NCI-H345 (cell line): ENCODE data around the gene STX11.

Experiments used
- DNase-seq: peaks from one replicate; lab custom pipeline; 2025; lab: John Stamatoyannopoulos, UW

The STX11 gene

DNA sequence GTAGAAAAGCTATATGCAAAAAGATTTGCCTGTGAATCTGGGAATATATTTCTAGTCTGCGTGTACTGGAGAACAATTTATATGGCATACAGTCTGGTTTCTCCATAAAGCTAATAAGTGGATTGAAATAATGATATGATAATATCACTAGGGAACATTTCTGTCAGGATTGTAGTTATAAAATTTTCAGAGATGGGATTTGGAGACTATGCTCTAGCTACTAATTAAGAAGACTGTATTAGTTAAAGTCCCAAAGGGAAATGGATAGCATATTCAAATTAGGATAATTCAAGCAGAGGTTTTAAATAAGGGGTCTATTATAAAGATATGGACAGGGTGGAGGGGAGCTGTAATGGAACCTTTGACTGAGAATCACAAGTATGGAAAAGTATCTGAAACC lies 7.2 kb upstream of the STX11 start:
- no peak for DNase-seq

- no peak for DNase-seq
Observed at GRCh38 chr6:144143878-144144277, 6.4 kb upstream of the STX11 start.

DNA sequence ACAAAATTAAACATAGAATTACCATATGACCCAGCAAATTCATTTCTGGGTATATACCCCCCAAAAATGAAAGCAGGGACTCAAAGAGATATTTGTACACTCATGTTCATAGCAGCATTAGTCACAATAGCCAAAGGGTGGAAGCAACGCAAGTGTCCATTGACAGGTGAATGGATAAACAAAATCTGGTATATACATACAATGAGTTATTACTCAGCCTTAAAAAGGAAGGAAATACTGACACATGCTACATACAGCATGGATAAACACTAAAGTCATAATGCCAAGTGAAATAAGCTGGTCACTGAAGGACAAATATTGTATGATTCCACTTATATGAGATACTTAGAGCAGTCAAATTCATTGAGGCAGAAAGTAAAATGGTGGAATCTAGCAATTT lies 5.3 kb upstream of the STX11 start:
- no peak for DNase-seq

GRCh38 chr6:144145541-144145940 lies 4.8 kb upstream of the STX11 start:
- DNase-seq = no peak

- no peak for DNase-seq
Observed at GRCh38 chr6:144148886-144149285, 1.4 kb upstream of the STX11 start.

GRCh38 chr6:144149558-144149893 lies 791 bp upstream of the STX11 start:
- DNase-seq = peak; percentile 25

DNA sequence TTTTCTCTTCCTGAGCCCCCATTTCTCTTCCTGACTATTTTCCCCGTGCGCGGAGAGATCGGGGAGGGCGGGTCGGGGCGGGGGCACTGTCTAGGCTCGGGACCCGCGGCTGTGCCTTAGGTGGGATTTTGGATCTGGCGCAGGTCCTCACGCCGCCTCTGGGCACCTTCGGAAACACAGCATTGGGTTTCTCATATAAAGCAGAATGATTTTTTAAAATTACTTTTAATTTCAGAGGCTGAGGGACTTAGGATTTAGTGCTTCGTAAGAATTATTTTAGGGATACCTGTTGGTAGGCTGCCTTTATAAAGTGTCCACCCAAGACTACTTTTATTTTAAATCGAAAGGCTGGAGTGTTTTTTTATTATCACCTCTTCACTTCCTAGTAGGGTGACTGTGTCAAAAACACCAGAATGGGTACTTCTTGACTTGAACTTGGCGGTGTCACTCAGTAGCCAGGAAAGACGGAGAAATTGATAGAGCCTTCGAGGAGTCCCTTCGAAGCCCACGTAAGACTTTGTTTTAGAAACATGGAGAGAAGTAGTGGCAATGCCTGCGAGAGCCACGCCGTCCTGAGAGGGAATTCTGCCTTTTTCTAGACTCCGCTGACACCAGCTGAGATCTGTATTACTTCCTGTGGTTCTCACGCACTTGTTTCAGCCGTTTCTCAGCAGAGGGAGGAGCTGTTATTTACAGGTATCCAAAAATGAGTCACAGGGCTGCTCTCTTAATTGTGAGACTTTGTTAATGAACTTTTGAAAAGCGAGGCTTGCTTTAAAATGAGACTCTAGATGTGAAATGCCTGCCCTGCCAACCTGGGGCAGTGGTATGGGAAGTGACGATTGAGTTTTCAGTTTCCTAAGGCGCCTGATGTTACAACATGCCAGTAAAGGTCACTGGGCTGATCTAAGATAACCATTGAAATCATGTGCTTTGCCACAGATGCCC lies 667 bp downstream of the STX11 start:
- peak; percentile 46 for DNase-seq

- no peak for DNase-seq
Observed at GRCh38 chr6:144152334-144152900, 2.1 kb downstream of the STX11 start.

DNA sequence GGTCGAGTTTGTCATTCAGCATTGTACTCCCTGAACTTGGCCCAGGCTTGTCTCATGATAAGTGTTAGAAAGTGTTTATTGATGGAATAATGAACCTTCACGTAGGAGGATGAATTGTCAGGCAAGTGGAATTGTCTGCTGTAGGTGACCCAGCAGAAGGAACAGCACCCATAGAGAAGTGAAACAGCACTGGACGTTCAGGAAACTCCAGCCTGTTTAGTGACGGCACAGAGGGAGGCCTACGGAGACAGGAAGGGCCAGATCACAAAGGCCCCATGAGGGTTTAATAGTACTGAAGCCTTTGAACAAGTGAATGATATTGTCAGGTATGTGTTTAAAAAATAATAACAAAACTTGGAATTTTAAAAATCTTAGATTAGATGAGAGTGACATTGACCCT lies 2.9 kb downstream of the STX11 start:
- no peak for DNase-seq

GRCh38 chr6:144153971-144154370 lies 3.7 kb downstream of the STX11 start:
- no peak for DNase-seq

DNA sequence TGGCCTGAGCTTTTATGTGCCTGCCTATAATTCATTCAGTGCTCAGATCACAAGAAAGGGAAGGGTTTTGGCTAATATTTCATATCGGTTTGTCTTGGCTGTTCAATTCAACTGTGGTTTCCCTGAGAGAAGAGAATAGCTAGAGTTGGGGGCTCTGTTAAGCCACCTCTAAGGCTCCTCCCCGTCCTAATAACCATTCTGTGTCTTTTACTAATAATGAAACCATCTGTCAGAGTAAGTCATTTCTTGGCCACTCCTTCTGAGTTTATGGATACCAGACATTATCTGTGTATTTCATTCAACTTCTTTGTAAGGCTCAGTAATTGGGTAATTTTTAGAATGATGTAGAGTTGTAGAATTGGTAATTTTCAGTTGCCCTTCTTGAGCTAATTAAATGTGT lies 5.2 kb downstream of the STX11 start:
- DNase-seq = no peak

- no peak for DNase-seq
Observed at GRCh38 chr6:144156338-144156737, 6.0 kb downstream of the STX11 start.

DNA sequence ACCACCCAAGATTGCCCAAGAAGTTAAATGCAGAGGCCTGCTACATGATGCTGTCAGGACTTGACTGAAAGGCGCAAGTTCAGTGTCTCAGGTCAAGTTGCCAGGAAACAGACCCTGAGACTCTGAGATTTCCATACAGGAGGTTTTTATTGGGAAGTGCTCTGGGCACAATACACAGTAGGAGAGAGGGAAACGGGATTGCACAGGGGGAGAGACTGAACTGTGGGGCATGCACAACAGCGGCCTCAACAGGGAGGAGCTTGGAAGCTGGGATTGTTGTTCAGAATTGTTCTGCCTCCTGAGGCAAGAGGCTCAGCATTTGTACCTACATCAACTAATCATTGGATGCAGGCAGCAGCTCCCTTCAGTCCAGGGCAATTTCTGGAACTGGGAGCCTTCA lies 6.7 kb downstream of the STX11 start:
- DNase-seq = no peak

- no peak for DNase-seq
Observed at GRCh38 chr6:144158133-144158532, 7.8 kb downstream of the STX11 start.

GRCh38 chr6:144159223-144159622 lies 8.9 kb downstream of the STX11 start:
- no peak for DNase-seq

DNA sequence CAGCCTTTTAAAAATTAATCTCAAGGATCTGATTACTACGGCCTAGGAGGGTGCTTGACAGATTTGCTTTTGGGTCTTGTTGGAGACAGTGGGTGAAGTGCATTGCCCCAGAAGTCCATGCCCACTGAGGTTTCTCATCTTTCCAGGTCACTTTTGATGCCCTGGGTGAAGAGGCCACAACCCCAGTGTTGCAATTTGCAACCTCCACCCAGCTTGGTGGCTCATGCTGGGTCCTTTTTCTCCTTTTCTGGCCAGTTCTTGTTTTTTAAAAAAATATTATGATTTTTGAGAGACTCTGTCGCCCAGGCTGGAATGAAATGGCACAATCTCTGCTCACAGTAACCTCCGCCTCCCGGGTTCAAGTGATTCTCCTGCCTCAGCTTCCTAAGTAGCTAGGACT lies 9.4 kb downstream of the STX11 start:
- no peak for DNase-seq

DNA sequence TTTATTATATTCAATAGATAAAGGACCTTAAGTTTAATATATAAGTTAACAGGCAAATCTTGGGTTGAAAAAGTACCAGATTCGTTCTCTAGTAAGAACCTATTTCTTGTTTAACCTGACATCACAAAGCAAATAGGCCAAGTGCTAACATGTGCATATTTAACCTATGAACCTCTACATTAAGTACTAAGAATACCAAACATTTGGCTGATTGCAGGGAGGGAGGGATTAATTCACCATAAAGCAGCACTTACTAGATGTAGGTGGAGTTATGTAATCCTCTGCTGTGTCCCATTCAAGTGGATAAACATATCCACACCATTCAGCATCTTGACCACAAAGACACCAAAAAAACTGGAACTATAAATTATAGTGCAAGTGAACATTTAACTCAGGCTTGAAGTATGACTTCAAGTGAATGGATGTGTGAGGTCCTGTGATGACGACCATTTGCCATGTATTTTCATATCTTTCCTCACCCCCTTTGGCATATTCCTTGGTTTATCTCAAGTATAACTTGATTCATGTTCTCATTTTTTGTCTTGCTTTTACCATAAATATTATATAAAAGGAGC lies 10.2 kb downstream of the STX11 start:
- DNase-seq = no peak

DNA sequence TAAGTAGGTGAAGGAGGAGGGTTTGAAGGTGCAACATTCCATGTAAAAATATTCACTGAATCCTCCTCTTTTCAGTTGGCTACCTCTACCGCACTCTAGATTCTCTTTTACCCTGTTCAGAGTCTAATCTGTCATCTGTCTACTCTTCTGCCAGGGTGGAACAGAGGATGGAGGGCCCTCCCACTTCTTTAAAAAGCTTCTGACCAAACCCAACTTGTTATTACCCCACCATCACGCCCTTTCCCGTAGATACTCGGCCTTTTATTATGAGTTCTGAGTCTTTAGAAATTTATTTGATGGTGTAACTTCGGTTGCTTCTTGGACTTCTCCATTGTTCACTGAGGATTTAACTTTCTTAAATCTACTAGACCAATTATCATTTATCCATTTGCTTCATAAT lies 11.7 kb downstream of the STX11 start:
- DNase-seq = no peak

GRCh38 chr6:144162977-144163376 lies 12.7 kb downstream of the STX11 start:
- DNase-seq = no peak

GRCh38 chr6:144165784-144166183 lies 15.5 kb downstream of the STX11 start:
- DNase-seq = no peak

GRCh38 chr6:144170044-144170443 lies 19.7 kb downstream of the STX11 start:
- DNase-seq = no peak

GRCh38 chr6:144171406-144171805 lies 21.1 kb downstream of the STX11 start:
- no peak for DNase-seq

DNA sequence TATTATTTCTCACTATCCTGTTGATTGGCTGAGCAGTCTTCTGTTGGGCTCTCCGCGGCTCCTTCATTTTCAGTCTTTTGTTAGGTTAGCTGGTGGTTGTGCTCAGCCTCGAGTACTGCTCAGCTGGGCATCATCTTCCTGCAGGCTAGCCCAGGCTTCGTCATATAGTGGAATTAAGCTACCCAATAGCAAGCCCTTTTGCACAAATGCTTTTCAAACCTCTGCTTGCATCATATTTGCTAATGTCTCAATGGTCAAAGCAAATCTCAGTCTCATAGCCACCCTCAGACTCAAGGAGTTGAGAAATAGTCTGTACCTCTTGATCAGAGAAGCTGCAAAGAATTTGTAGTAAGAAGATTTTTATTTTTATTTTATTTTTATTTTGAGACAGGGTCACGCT lies 23.7 kb downstream of the STX11 start:
- DNase-seq = no peak
